ENCODE measurements around the gene ZSWIM6.

ZSWIM6 gene

DNA sequence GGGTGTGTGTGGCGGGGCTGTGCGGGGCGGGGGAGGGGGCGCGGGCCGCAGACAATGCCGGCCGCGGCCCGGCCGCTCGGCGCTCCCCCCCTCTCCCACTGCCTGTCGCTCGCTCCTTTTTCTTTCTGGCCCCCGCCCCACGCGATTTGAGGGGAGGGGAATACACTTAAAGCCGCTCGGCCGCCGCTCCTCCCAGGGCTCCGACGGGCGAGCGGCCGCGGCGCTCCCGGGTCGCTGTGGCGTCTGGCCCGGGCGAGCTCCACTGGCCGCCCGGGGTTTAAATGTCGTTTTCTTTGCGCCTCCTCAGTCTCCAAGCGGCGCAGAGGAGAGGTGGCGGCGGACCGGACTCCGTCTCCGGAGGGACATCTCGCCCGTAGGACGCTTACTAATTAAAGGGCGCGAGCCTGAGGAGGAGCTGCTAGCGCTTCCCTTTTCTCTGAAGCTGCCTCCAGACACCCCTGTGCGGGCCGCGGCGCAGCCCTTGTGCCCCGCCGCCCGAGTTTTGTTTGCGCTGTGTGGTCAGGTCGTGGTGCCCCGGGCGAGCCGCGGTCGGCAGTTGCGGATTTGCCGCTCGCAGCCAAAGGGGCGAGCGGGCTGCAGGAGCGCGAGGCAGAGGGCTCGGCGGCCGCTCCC is 1.4 kb downstream of the ZSWIM6 start:
- DNase-seq = no peak

DNA sequence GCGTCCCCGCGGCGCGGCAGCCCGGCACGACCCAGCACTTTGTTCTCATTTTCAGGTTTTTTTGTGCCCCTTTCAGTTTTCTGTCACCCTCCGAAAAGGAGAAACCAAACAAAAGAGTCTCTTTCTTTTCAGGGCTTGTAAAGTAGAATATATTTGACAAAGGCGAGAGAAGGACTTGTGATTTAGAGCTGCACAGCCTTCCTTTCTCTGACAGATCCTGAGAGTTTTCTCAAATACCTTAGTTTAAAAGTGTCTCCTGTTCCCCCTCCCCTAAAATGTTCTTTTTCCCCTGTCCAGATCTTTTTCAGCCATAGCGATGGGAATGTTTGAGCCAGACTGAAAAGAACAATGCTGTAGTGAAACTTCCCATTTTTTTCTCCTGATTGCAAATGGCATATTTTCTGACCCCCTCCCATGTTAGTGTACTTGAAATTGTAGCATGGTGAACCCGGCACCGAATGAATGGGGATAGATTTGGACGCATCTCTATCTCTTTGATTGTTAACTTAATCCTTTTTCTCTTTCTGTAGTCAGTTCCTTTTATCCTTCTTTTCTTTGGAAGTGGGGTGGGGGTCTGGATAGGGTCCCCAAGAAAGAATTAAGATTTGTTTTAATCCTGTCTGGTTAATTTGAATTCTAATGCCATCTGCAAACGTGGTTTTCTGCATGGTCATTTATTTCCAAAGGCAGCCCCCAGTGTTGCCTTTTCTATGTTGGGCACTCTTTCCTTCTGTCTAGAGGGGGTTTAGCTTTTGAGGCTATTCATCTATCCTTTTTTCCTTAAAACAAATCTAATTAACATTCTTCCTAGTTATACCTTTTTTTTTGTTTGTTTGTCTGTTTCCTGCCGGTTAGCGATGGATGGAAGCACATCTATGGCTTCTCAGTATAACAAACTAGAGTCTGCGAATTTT is 2.2 kb downstream of the ZSWIM6 start:
- no peak for DNase-seq

DNA sequence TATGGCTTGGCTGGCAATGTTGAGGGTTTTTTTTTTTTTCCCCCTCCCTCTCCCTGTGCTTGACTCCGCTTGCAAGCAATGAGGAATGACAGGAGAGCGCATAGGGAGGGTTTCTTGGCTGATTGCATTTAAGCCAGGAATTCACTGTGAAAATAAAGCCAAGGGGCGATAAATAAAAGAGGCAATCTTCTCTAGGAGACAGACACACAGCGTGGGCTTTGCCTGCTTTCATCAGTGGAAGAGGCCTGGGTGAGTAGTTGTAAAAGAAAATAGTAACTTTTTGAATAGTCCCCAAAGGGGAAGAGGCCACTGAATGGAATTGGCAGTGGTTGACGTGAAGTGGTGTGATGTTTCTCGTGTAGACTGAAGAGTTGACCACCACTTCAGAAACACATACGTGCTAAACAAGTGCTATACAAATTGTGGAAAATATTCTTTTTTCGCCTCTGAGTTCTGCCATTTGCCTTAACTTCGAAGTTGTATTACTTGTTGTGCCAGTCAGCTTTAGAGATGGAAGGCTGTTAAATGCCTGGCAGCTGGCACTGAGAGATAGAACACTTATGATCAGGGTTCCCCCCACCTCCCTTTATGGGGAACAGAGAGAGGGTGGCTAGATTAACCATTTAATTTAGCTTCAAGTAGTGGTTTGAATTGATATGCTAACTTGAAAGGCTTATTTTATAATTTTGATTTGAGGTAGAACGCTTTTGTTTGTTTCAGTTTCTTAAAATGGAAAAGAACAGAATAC is 3.0 kb downstream of the ZSWIM6 start:
- peak; percentile 88 for DNase-seq

DNA sequence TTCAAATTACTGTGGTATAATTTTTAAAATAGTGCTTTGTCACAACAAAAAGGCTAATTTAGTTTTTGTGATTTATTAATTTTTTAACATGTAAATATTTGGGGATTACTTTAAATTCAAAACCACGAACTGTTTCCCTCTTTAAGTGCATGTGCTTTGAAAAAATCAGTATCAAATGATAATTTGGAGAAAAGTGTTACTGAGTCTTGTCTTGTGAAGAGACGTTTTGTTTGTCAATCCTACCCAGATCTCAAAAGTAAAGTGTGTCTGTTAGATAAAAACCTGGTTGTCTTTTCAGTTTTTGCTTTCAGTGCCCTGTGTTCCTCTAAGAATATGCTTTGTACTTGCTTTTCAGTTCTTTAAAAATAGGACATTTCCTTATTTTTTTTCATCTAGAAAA is 7.7 kb downstream of the ZSWIM6 start:
- DNase-seq = no peak

DNA sequence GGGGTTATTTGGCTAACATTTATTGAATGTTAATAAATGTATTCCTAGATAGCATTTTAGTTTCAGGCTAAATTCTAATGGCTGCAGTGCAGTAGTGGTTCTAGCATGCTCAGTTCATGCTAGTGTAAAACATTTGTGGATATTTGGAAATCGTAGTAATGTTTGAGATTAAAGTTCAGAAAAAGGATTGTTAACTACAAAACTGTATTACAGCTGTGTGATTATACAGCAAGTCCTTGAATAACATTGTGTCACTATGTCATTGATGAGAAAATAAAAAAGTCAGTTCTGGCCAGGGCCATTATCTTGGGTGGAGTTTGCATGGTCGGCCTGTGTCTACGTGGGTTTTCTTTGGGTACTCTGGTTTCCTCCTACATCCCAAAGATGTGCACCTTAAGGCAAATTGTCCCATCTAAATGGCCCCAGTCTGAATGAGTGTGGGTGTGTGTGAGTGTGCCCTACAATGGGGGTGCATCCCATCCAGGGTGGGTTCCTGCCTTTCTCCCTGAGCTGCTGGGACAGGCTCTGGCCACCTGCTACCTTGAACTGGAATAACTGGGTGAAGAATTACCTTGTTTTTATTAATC is 8.8 kb downstream of the ZSWIM6 start:
- DNase-seq = no peak

DNA sequence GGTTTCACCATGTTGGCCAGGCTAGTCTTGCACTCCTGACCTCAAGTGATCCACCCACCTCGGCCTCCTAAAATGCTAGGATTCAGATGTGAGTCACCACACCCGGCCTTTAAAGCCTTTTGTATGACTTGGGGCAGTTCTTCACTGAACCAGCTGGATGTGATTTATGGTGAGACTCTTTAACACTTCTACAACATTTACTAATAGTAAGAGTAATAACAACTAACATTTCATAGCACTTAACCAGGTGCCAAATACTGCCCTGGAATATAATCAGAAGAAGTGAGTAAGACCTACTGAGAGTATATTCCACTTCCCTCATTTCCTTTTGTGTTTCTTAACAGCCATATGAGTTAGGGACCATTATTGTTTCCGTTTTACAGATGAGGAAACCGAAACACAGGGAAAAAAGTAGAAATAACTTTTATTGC is 10.0 kb downstream of the ZSWIM6 start:
- no peak for DNase-seq

DNA sequence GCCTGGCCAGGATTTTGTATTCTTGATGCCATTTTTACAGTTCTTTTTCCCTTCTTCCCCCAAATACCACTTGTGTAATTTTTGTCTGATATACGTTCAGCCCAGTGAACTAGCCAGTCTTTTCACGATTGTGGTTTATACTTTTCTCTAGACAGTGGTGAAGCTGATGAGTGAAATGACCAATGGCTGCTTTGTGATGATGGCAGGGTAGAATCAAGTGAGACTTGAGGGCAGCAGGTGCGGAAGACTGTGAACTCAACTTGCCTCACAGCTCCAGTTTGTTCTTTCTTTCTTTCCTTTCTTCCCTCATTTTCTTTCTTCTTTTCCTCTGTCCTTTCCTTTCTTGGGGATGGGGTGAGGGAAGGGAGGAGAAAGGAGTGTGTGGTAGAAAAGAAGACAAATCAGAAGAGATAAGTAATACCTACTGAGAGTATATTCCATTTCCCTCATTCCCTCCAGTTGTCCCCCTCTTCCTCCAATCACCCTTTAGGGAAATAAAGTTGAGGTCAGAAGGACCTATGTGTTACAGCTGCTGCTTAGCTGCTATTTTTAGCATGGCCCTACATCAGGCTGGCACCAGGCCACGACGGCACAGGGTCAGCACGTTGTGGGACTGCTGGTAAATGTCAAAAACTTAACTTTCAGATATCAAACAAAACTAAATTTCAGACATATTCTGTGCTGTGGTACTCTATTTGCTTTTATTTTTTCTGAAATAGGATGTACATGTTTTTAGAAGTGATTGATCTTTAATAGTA is 12.3 kb downstream of the ZSWIM6 start:
- DNase-seq = no peak

DNA sequence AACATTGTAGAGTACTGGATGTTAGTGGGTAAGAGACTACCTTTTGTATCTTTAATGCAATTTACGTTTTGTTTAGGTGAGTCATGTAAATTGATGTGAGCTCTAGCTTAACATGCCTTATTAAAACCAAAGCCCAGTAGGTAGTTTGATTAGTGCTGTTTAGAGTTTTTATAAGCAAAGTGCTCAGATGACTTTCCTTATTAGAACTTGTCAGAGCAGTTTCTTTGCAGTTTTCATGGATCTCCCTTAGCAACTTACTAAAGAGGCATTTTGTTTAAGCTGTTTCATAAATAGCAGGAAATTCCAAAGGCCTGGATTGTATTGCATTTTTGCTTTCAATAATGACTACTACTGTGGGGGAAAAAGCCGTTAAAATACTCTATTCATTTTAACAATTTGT is 14.5 kb downstream of the ZSWIM6 start:
- no peak for DNase-seq

DNA sequence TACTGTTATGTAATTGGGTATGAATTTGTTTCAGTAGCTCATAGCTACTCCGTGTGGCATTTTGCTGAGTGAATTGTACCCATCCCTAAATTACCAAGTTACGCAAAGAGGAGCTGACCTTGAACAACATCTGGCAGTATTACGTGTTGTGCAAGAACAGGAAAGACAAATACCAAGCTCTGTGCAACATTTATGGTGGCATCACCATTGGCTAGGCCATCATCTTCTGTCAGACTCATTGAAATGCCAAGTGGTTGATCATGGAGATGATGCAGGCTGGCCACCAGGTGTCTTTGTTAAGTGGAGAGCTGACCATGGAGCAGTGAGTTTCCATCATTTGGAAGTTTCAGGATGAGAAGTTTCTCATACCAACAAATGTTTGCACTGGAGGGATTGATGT is 15.0 kb downstream of the ZSWIM6 start:
- DNase-seq = no peak

DNA sequence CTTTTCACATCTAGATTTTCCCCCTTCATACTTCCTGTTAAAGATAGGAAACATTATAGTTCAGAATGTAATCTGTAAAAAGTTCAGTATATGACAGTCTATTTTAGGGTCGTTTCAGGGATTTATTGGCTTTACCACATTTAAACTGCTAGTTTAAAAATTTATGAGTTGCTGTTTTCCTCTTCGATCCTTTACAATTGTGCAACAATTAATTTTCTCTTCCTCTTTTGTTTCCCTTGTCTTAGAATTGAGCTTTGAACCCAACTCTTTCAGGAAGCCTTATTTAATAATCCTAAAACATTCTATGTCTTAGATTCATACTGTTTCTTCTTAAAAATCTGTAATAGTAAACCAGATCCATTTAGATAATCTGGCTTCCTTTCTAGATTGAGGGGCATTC is 16.4 kb downstream of the ZSWIM6 start:
- DNase-seq = no peak

DNA sequence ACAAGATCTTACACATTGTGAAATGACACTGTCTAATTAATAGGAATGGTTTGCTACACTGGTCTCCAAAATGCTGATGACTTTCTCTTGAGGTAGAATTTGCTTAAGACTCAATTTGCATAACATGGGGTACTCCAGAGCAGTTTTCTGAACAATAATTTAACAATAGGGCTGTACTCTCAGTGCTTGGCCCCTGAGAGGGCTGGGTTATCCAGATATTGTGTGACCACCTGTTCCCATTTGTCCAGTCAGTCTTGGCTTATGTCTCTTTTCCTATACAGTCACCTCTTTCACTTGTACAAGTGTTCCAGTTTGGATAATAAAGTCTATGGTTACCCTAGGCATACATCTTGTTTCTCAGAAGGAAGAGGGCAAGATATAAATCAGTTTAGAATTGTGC is 17.9 kb downstream of the ZSWIM6 start:
- no peak for DNase-seq

DNA sequence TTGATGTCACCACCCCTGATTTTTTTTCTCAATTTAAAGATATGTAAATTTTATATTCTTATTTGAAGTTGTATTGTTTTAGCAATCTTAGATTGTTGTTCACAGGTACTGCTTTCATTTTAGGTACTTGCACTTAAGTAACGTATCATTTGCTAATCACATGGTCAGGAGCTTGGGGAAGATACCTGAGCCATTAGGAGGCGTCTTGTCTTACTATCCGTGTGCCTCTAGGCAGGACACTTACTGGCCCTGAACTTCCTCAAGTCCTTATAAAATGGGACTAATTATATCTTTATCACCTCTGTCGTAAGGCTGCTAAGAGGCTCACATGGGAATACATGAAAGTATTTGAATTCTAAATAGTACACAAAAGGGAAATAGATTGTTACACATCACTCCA is 18.5 kb downstream of the ZSWIM6 start:
- no peak for DNase-seq

DNA sequence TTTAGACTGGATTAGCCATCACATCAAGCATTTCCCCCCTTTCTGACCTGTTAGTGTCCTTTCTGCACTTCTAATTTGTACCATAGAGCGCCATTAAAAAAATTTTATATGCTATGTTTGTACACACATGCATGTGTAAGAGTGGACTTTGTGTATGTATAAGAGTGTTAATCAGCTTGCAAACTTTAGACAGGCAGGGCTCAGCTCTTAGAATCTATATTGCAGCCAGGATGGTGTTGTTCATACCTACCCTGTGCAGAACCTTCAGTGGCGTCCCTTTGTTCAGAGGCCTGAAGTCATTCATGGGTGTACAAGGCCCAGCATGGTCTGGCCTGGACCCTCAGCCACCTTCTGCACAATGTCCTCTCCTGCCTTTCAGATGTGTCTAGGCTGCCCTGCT is 19.7 kb downstream of the ZSWIM6 start:
- DNase-seq = no peak

DNA sequence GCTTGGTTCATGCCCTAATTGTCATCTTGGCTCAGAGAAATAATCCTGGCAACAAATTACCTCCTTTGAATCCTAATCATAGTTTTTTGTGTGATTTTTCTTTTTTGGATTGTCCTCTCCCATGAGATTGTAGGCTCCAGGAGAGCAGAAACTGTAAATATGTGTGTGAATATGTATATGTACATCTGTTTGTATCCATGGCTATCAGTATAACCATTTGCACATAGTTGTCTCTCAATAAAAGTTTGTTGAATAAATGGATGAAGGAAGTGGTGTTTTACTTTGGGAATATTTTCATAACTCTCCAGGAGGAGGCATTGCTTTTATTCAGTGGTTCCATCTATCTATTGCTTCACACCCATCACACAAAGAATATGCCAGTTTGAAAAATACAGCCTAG is 20.1 kb downstream of the ZSWIM6 start:
- no peak for DNase-seq

DNA sequence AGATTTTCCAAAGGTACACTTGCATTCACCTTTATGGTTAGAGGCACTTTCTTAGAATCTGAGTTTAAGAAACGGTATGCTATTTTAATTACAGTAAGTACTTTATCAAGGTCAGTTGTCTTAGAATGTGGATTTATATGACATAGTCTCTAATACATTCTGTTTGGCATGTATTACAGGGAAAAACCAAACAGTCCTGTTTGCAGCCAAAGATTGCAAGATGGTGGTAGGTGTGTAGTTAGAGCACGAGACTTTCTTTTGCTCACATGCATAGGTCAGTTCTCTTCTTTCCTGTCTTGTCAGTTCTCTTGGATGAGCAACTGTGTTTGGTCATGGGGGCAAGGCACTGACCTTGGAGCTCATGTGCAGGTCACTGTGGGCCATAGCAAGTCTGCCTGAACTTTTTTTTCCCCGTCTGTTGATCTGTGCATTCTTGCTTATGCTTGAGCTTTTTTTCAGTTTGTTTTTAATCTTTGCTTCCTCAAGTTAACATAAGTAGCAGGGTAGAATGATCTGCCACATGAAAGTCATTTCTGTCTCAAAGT is 20.6 kb downstream of the ZSWIM6 start:
- no peak for DNase-seq

DNA sequence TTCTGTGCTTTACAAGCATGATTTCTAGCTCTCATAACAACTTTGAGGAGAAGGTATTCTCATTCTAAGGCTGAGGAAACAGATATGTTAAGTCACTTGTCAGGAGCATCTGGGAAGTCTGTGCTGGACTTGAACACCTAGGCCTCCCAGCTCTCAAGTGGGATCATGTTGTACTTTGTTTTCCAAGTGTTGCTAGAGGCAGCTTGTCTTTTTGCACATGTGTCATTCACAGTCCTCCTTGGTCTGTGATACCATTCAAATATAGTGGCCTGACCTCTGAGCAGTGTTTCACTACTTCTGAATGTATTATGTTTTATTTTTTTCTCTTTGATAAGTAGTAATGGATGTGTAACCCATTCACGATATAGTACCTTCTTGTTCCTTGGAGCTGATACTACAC is 21.2 kb downstream of the ZSWIM6 start:
- DNase-seq = no peak

DNA sequence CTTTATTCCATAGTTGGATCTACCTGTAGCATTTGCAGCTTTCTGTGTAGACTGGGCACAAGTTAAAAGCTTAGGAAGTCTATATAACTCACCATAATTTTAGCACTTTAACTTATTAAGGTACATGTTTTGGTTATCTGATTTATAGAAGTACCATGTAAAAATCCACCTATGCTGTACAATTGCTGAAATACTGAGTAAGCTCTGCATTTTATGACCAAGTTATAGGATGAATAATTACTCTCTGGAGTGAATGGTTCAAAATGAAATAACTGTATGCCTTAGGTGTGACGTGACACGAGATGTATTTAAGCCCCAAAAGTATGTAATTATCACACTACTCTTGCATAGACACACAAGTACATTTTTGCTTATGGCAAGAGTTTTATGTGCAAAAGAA is 22.1 kb downstream of the ZSWIM6 start:
- no peak for DNase-seq

DNA sequence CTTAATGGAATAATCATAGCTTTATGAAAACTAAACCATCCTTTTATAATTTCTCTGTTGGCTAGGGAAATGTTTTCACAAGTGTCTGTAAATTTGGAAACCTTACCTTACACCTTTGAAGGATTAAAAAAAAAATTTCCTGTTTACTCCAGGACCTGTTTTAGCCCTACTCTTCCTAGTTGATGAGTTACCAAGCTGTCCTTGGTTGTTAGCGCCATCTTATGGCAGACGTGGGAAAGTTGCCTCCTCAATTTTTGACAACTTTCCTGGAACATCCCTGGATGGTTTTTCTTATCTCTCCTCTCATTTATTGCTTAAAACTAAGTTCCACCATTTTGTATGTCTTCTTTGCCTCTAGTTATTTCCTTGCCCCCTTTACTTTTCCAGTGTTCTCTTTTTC is 25.7 kb downstream of the ZSWIM6 start:
- no peak for DNase-seq

DNA sequence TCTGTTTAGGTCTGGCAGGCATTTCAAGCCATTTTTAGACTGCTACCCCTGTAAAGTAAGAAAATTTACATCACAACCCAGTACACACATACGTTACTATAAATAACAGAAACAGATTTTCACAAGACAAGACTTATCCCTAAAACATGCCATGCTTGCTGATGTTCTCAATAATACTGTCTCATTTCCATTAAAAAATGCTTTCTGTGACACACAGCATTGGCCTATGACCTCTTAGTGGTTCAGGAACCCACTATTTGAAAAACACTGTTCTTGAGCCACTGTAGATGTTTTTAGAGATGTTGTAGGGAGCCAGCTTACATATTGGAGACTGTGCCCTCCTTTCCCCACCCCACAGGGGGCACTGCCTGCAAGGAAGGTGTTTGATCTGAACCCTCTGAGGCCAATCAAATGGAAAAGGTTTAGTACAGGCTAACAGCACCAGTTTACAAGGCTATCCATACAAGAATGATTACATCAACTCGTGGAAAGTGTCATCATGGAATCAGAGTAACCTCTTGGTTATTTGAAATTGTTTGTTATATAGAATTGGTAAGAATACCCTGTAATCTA is 30.8 kb downstream of the ZSWIM6 start:
- DNase-seq = no peak

DNA sequence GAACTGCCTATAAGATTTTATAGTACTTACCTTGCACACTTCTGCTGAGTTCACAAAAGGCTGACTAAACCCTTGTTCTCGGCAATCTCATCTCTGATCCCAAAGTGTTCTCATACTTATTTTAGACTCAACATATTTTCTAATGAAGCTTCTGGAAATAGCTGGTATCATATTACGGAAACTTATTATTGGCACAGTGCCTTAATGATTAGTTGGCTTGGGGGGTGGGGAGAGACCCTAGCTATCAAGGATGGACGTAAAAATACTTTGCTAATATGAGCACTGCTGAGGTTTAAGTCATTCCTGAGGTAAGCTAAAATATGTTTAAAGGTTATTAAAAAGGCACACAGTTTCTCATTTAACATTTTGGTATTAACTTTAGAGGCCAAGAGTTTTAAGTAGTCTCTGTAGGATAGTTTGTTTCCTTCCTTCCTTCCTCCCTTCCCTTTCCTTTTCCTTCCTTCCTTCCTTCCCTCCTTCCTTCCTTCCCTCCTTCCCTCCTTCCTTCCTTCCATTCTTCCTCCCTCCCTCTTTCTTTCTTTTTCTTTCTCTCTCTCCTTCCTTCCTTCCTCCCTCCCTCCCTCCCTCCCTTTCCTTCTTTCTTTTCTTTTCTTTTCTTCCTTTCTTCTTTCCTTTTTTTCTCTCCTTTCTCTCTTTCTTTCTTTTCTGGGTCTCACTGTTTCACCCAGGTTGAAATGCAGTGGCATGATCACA is 31.5 kb downstream of the ZSWIM6 start:
- DNase-seq = no peak

DNA sequence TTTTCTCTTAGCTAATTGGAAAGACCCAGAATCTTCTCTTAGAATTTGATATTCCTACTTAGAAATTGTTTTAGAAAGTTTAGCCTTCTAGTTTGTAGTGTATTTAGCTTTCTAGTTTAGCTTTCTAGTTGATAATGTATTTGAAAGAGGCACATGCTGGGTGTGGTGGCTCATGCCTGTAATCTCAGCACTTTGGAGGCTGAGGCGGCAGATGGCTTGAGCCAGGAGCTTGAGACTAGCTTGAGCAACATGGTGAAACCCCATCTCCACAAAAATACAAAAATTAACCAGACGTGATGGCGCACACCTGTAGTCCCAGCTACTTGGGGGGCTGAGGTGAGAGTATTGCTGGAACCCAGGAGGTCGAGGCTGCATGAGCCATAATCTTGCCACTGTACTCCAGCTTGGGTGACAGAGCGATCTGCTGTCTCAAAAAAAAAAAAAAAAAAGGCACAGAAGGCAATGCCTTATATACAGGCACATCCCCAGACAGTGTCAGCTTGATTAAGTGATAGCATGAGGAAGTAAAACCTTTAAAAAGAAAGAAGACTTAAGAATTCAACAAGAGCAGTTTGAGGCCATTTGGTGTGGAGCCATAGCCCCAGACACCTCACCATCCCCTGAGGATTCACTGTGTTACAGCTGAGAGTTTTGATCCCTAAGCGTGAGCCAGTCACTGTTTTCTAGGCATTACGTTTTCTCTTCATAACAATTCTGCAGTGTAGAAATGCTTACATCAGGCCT is 34.6 kb downstream of the ZSWIM6 start:
- no peak for DNase-seq

Measured in kidney glomerular epithelial cell (primary cell).